Testis (tissue), 3 donors: ENCODE data around the gene IL1RAPL1. TPM values are rescaled to one million over a fixed set of nuclear protein-coding genes. Genes with fewer than 3 reads are reported as not detected.

Experiments
- DNase-seq: peaks from one replicate; pipeline ENCODE4 v3.0.0-alpha.2; 2019
- H3K27ac ChIP-seq, 2 donors: fragments of 200-600 bp; sonication (generic); one replicate each; pipeline ENCODE4 v1.5.1; 2019
- H3K27me3 ChIP-seq: fragments of 200-600 bp; sonication (generic); one replicate; pipeline ENCODE4 v1.5.1; 2019
- H3K36me3 ChIP-seq: fragments of 200-600 bp; sonication (generic); one replicate; pipeline ENCODE4 v1.5.1; 2017; ENCODE audit warnings: low read depth; ENCODE audit errors: missing control alignments
- H3K4me1 ChIP-seq: fragments of 200-600 bp; sonication (generic); one replicate; pipeline ENCODE4 v1.5.1; 2019
- H3K4me3 ChIP-seq, 2 donors: fragments of 200-600 bp; sonication (generic); one replicate each; pipeline ENCODE4 v1.5.1; 2017 to 2019
- H3K9me3 ChIP-seq: fragments of 200-600 bp; sonication (generic); one replicate; pipeline ENCODE4 v1.5.1; 2017
- CTCF ChIP-seq, 3 experiments: fragments of 450-650 bp in 2 of 3; fragments of 200-600 bp in 1 of 3; sonication (generic) in 1 of 3; IDR thresholded peaks; one replicate each; pipeline ENCODE4 v1.5.1; 2016 to 2019; ENCODE audit warnings: antibody characterized with exemption in 3 of 3, mild to moderate bottlenecking in 2 of 3, moderate library complexity in 1 of 3
- POLR2A ChIP-seq: fragments of 450-650 bp; IDR thresholded peaks from one replicate; pipeline ENCODE4 v1.6.1; 2017; ENCODE audit warnings: antibody characterized with exemption, mild to moderate bottlenecking, moderate library complexity
- WGBS, 2 donors: methylation state at CpG; one replicate each; pipeline ENCODE4 v1.1.5; 2018; 5-methylcytosine and 5-hydroxymethylcytosine counted together
- intact Hi-C: fragments of 100-400 bp; cut with DNase I; formaldehyde crosslinking; loops from one replicate; pipeline ENCODE4 v1.15.1; 2023; ENCODE audit warnings: low total_unique reads
- polyA plus RNA-seq: library from polyadenylated mRNA; stranded (reverse); fragments of 350-450 nt; fragmentation: Illumina TruSeq; extraction: RNeasy Lipid Tissue Mini Kit (QIAGEN cat#74804); gene quantifications from one replicate; pipeline ENCODE4 v1.2.3, GENCODE V29; 2014; ENCODE audit warnings: low read depth, low replicate concordance; ENCODE audit not compliant: insufficient read depth
- total RNA-seq, 2 donors: library from RNA; depleted of rRNA; stranded (reverse); fragments of >200 nt; gene quantifications; one replicate each; pipeline ENCODE4 v1.2.3, GENCODE V29; 2016

The IL1RAPL1 gene
- total and polyA plus RNA-seq, 3 donors from 2014 or later: 0.13 to 0.94 (median 0.93) TPM

GRCh38 chrX:29617276-29617675, 1030.0 kb downstream of the IL1RAPL1 start:
- 85% methylated on average over 3 of the region's 3 CpGs; no CpG with 5 or more reads in 1 of the 2 donors for WGBS, 2 donors
- H3K9me3 ChIP-seq: no peaks in the 10 kb centered on the region
- H3K36me3 ChIP-seq: no peaks in the 10 kb centered on the region
- H3K27ac ChIP-seq: no peak overlapping the region
- H3K4me1 ChIP-seq: no peaks in the 10 kb centered on the region
- no peak overlapping the region for H3K4me3 ChIP-seq
- no peaks in the 10 kb centered on the region for H3K27me3 ChIP-seq
- no peak for DNase-seq
- TF ChIP-seq CTCF (IDR thresholded peaks at IDR 0.05) (no peak), POLR2A (no peak)
- intact Hi-C loops: no loop called here

DNA sequence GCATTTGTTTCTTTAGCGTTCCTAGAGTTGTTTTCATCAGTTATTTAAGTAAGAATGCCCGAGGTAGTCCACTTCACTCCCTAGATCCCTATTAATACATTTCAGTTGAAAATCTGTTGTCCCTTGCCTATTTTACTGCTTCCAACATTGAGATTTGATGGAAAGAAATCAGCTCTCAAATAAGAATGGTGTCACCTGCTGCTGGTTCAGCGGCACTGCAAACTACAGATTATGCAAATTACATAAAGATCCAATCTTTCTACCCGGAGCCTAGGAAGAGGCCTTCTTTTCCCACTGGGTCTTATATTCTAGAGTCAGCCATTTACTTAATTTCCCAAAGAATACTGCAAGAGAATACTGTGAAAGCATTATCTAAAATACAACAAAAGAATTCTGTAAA, 1030.5 kb downstream of the IL1RAPL1 start:
- no peak for DNase-seq
- WGBS, 2 donors: 63 to 65% methylated on average over 4 of the region's 4 CpGs
- TF ChIP-seq CTCF (IDR thresholded peaks at IDR 0.05): no peak
- no peak for TF ChIP-seq POLR2A
- H3K4me3 ChIP-seq: no peak overlapping the region
- H3K27ac ChIP-seq: no peak overlapping the region
- no peaks in the 10 kb centered on the region for H3K4me1 ChIP-seq
- intact Hi-C loops: no loop called here
- no peaks in the 10 kb centered on the region for H3K9me3 ChIP-seq
- no peaks in the 10 kb centered on the region for H3K27me3 ChIP-seq
- H3K36me3 ChIP-seq: no peaks in the 10 kb centered on the region

GRCh38 chrX:29627833-29628232, 1040.6 kb downstream of the IL1RAPL1 start:
- H3K9me3 ChIP-seq: no peaks in the 10 kb centered on the region
- no peak overlapping the region for H3K4me3 ChIP-seq
- no peak for DNase-seq
- no peaks in the 10 kb centered on the region for H3K4me1 ChIP-seq
- intact Hi-C loops: no loop called here
- H3K36me3 ChIP-seq: no peaks in the 10 kb centered on the region
- 73 to 88% methylated on average over 1 of the region's 1 CpG for WGBS, 2 donors
- H3K27ac ChIP-seq: no peak overlapping the region
- TF ChIP-seq POLR2A (no peak), CTCF (IDR thresholded peaks at IDR 0.05) (no peak)
- no peaks in the 10 kb centered on the region for H3K27me3 ChIP-seq

DNA sequence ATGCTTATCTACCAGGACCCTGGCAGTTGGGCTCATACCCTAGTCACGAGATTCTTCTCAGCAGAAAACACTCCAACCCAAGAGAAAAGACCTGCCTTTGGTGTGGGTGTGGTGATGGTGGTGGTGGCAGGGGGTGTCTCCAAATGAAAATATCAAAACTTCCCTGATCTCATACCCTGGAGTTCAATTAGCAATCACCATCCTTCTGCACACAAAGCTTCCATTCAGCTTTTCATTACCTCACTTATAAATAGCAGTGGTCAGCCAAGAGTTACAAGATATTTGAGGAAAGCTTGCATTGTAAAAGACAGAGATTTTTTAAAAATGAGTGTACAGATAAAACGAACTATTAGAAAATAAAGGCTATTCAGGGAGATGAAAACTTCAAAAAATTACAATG, 1047.3 kb downstream of the IL1RAPL1 start:
- intact Hi-C loops: no loop called here
- TF ChIP-seq CTCF (IDR thresholded peaks at IDR 0.05) (no peak), POLR2A (no peak)
- no peak overlapping the region for H3K4me3 ChIP-seq
- H3K4me1 ChIP-seq: no peaks in the 10 kb centered on the region
- DNase-seq: no peak
- H3K9me3 ChIP-seq: no peaks in the 10 kb centered on the region
- H3K36me3 ChIP-seq: no peaks in the 10 kb centered on the region
- 62 to 79% methylated on average over 2 of the region's 2 CpGs for WGBS, 2 donors
- no peak overlapping the region for H3K27ac ChIP-seq
- H3K27me3 ChIP-seq: no peaks in the 10 kb centered on the region

DNA sequence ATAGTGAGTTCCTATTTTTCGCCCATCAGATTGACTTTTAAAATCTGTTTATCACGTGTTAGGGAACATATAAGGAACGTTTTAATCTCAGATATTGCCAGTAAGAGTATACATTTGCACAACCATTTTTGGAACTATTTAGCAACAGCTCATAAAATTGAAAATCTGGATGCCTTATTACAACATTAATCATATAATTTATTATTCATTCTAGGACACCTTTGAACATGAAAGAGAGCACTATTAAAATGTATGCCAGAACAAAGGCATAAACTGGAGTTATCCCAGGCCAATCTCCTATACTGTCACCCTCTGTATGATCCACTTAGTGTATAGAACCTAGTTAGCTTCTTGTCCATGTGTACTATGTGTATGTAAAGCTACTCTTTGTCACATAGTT, 1049.1 kb downstream of the IL1RAPL1 start:
- Histone ChIP-seq H3K4me3 (no peak overlapping the region), H3K27me3 (no peaks in the 10 kb centered on the region), H3K36me3 (no peaks in the 10 kb centered on the region), H3K9me3 (no peaks in the 10 kb centered on the region), H3K27ac (no peak overlapping the region), H3K4me1 (no peaks in the 10 kb centered on the region)
- 69 to 83% methylated on average over 3 of the region's 3 CpGs for WGBS, 2 donors
- no peak for DNase-seq
- TF ChIP-seq CTCF (IDR thresholded peaks at IDR 0.05) (no peak), POLR2A (no peak)
- intact Hi-C loops: no loop called here
